DMS53 treated with DMSO at 0.1 percent for 48 hours (cell line): Measurements from ENCODE around the gene ESYT2.
"Not testable (repeated sequence)": the region's sequence is repeated elsewhere in the genome, so short reads cannot be mapped to it uniquely, and the experiment has no call there.

ENCODE experiments used
- DNase-seq: peaks from one replicate; lab custom pipeline; 2025; ENCODE audit not compliant: unreplicated experiment; lab: John Stamatoyannopoulos, UW

Gene ESYT2

DNA sequence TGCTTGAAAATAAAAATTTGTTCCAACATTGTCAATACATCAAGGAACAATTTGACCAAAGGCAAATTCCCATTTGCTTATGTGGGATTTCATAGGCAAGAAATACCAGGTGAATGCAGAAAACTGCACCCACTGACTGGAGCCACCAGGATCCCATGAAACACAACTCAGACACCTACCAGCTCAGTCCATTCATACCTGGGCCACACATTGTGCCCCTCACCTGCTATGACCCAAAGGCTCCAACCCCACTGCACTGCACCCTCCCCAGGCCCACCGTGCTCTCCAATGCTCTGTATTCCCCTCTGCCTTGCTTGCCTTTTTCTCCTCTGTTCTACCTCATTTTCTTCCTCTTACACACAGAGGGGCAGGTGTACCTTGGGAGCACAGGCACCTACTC, 130.0 kb downstream of the ESYT2 start:
- no peak for DNase-seq

DNA sequence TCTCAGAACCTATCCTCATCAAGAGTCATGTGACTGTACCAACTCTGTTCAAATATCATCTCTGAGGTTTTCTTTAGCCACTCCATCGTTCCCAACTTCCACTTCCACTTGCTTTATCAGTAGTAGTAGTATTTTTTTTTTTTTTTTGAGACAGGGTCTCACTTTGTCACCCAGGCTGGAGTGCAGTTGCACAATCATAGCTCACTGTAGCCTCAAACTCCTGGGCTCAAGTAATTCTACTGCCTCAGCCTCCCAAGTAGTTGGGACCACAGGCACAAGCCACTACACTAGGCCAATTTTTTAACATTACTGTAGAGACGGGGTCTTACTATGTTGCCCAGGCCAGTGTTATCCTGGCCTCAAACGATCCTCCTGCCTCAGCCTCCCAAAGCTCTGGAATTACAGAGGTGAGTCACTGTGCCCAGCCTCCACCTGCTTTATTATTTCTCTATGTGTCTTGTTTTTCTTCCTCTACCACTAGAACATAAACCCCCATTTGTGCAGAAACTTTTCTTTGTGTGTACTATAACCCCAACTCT, 130.6 kb downstream of the ESYT2 start:
- no peak for DNase-seq

DNA sequence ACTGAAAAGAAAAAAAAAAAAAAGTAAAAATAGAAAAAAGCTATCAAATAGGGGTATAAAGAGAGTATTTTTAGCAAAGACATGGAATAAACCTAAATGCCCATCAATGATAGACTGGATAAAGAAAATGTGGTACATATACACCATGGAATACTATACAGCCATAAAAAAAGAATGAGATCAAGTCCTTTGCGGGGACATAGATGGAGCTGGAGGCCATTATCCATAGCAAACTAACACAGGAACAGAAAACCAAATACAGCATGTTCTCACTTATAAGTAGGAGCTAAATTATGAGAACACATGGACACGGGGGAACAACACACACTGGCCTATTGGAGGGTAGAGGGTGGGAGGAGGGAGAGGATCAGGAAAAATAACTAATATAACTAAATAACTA, 131.7 kb downstream of the ESYT2 start:
- DNase-seq: not testable (repeated sequence)

DNA sequence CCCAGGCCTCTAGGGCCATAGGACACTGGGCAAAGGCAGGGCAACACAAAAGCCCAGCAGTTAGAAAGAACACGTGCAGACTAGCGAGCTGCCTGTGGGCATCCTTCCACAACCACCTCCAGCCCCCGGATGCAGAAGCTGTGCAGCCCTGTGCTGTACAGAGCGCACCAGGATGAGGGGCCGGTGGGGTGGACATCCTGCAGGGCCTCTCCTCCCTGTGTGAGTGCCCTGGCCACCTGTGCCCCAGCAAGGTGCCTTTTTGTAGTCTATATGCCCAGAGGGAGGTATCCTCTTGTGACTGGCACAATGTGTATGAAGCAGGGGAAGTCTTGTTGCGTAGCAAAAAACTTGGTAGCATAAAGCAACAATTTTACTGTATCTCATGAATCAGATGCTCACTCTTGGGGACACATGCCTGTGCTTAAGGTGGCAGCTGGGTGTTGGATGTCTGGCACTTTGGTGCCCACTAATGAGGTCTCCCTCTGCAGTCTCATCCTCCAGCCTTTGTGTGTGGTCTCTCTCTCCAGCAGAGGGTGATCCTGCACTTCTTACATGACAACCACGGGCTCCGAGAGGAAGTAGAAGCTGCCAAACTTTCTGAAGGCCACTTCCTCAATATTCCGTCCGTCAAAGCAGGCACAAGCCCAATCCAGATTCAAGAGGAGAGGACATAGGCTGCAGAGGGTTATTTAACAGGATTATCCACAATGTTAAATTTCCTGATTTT, 133.4 kb downstream of the ESYT2 start:
- DNase-seq: no peak

DNA sequence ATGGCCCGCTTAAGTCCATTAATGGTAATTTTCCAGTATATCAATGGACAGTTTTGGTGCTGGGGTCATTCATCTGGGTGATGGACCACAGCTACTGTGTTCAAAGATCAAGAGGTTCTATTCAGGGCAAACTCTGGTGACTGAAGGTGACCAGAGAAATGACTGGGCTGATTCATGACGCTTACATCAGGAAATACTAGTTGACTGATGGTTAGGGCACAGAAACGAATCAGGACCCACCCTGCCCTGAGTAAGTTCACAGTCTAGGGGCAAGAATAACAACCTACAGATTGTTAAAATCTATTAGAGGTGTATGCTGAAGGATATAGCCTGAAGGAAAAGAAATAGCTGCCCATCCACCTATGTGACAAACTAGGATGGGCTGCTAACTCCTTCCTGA, 134.3 kb downstream of the ESYT2 start:
- DNase-seq: no peak

DNA sequence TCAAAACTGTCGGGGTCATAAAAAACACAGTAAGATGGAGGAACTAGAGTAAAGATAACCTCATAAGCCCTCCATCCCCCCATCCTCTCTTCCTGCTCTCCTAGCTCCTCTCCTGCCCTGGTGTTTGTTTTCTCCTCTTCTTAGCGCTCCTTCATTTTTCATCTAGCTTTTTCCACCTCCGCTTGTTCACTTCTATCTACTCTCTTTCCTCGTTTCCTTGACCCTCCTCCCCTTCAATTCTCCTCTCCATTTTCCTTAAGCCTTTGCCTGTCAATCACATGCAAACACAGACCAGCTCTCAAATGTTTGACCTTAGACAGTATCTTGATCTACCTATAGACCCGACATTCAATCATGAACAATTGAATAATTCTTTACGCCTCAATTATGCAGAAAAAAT, 134.7 kb downstream of the ESYT2 start:
- no peak for DNase-seq

DNA sequence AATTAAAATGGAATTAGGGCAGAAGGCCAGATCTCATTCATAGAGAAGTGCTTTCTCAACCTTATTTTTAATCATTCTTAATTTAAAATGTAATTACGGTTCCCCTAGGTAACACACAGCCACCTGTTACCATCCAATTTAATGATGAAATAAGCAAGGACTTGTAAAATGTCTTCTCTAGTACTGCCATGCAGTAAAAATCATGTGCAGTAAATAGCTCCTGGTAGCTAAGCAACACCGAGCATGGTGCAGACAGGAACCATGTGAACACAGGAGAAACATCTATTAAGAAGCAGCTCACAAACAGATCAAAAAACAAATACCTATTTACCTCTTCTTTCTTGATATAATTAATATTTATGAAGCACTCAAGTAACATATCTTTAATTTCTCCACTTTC, 139.8 kb downstream of the ESYT2 start:
- no peak for DNase-seq

DNA sequence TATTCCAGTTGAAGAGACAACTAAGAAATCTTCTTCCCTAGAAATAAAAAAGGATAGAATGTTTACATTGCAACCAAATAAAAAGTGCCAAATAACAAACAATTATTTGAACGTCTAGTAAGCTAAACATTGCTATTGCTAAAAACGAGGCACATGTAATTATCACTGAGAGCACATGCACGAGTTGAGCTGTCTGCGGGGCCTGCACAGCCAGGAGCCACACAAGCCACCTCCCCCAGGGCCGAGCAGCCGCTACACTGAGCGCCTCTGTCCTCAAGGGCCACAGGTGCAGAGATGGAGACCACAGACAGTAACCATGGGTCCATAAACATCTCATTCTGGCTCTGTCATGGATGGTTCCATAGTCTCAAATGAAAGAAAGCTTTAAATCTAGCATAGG, 141.9 kb downstream of the ESYT2 start:
- no peak for DNase-seq

DNA sequence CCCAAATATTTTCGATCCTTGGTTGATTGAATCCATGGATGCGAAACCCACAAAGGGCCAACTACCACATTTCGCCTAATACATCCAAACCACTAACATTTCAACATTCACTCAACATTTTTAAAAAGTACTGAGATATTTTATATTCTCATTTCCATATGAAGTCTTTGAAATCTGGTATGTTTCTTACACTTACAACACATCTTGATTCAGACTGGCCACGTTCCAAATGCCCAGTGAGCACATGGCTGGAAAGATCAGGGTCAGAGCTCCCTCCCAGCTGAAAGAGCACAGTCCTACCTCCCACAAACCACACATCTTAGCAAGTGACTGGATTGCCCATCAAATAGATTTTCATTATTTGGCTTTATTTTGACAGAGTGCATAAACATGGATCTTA, 143.6 kb downstream of the ESYT2 start:
- DNase-seq: no peak

DNA sequence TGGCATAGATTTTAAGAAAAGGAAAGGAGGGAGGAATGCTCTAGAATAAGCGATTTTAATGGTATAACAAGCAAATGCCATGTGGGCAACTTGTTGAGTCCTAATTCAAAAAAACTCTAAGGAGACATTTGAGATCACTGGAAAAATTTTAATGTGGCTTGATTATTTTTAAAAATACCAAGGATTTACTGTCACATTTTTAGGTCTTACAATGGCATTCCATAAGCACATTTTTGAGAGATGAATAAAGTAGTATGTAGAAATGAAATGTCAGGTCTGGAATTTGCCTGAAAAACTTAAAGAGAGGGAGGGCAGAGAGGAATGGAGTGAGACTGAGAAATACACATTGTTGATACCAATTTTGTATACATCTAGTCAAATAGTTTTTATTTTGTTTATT, 145.0 kb downstream of the ESYT2 start:
- DNase-seq: no peak

DNA sequence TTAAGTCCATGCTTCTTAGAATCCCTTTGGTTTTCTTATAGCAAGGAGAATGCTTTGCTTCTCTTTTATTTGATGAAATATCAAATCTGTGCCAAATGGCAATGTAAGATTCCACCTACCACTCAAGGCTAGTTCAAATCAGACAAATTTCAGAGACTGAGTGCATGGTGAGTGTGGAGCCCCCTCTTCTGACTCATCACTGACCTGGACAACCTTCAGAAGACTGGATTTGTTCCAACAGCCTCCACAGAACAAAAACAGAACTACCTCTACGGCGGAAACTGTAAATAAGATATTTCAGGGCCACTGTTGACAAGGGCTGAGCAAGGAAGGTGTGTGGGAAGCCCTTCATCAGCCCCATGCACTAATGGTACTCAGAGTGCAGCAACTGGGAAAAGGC, 145.8 kb downstream of the ESYT2 start:
- no peak for DNase-seq

DNA sequence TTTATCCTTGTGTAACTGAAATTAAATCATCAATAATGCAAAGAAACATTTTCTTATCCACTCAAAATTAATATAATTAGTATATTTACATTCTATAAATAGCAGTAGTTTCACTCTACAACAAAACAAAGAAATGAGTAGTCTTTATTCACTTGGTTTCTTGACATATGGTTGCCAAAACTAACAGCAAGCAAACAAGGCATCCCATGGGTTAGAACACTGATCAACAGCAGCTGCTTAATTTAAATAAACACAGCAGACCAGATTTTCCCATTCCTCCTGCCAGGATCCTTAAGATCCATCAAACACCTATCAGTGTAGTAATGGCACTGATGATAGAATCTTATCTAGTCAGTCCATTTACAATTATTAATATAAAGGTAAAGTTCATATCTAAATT, 146.9 kb downstream of the ESYT2 start:
- DNase-seq: no peak
